Measurements from ENCODE around the gene THAP11. TPM values are rescaled to one million over a fixed set of nuclear protein-coding genes. Genes with fewer than 3 reads are reported as not detected.

The THAP11 gene
- total RNA-seq, 1 experiment from 2014 or later: 39.1 TPM

- H4K20me1 ChIP-seq (ENCODE audit: low read length): no peaks in the 10 kb centered on the region
- no peaks in the 10 kb centered on the region for H3K27me3 ChIP-seq (ENCODE audit: low read length)
- no peak overlapping the region for H3K4me2 ChIP-seq (ENCODE audit: low read length)
- no peak overlapping the region for H3K9ac ChIP-seq (ENCODE audit: low read length)
- BruUV-seq (replicated peaks): no TSS peak
- H3K9me2 ChIP-seq (replicated peaks; ENCODE audit: low read length): no peaks in the 10 kb centered on the region
- H3K27ac ChIP-seq (ENCODE audit: low read length): no peak overlapping the region
- no peaks in the 10 kb centered on the region for H3F3A ChIP-seq (ENCODE audit: low read length, unreplicated experiment)
- H3K9me3 ChIP-seq (ENCODE audit: low read length): no peaks in the 10 kb centered on the region
- no peaks in the 10 kb centered on the region for H3K79me2 ChIP-seq (ENCODE audit: low read length)
- H3K4me3 ChIP-seq (ENCODE audit: low read length): no peak overlapping the region
- no peaks in the 10 kb centered on the region for H3K36me3 ChIP-seq (ENCODE audit: low read depth, low read length)
- TF ChIP-seq, protein P1, sequence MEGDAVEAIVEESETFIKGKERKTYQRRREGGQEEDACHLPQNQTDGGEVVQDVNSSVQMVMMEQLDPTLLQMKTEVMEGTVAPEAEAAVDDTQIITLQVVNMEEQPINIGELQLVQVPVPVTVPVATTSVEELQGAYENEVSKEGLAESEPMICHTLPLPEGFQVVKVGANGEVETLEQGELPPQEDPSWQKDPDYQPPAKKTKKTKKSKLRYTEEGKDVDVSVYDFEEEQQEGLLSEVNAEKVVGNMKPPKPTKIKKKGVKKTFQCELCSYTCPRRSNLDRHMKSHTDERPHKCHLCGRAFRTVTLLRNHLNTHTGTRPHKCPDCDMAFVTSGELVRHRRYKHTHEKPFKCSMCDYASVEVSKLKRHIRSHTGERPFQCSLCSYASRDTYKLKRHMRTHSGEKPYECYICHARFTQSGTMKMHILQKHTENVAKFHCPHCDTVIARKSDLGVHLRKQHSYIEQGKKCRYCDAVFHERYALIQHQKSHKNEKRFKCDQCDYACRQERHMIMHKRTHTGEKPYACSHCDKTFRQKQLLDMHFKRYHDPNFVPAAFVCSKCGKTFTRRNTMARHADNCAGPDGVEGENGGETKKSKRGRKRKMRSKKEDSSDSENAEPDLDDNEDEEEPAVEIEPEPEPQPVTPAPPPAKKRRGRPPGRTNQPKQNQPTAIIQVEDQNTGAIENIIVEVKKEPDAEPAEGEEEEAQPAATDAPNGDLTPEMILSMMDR (conservative IDR thresholded peaks at IDR 0.05; ENCODE audit: low read depth, low read length): no peak
- no peak for TF ChIP-seq EZH2phosphoT487 (IDR thresholded peaks at IDR 0.05; ENCODE audit: borderline replicate concordance, low read length)
- no peak for TF ChIP-seq EZH2 (IDR thresholded peaks at IDR 0.05; ENCODE audit: low read length, unreplicated experiment)
- DNase-seq: no peak
- ATAC-seq: no peak
- no peak overlapping the region for H2AFZ ChIP-seq (ENCODE audit: low read length)
- ChIA-PET CTCF (no interaction called here), POLR2A (ENCODE audit: unreplicated experiment) (no interaction called here)
- H3K4me1 ChIP-seq (ENCODE audit: insufficient read depth, low read length): no peaks in the 10 kb centered on the region
- intact Hi-C loops (cut with micrococcal nuclease): no loop called here
These were observed 16.2 kb upstream of the THAP11 start for GRCh38 chr16:67825906-67826305.

- H3K27me3 ChIP-seq (ENCODE audit: low read length): no peaks in the 10 kb centered on the region
- no TSS peak for BruUV-seq (replicated peaks)
- POLR2A ChIA-PET (ENCODE audit: unreplicated experiment): no interaction called here
- H3K4me2 ChIP-seq (ENCODE audit: low read length): no peak overlapping the region
- no peak overlapping the region for H3K9ac ChIP-seq (ENCODE audit: low read length)
- intact Hi-C loops (cut with micrococcal nuclease): no loop called here
- DNase-seq: no peak
- no peak overlapping the region for H3K27ac ChIP-seq (ENCODE audit: low read length)
- ATAC-seq: no peak
- no peaks in the 10 kb centered on the region for H3K9me2 ChIP-seq (replicated peaks; ENCODE audit: low read length)
- no peak for TF ChIP-seq EZH2phosphoT487 (IDR thresholded peaks at IDR 0.05; ENCODE audit: borderline replicate concordance, low read length)
- no peak for TF ChIP-seq EZH2 (IDR thresholded peaks at IDR 0.05; ENCODE audit: low read length, unreplicated experiment)
- TF ChIP-seq, protein P1 (conservative IDR thresholded peaks at IDR 0.05; ENCODE audit: low read depth, low read length): no peak
- H3K36me3 ChIP-seq (ENCODE audit: low read depth, low read length): no peaks in the 10 kb centered on the region
- H3K4me3 ChIP-seq (ENCODE audit: low read length): no peak overlapping the region
- no peaks in the 10 kb centered on the region for H4K20me1 ChIP-seq (ENCODE audit: low read length)
- CTCF ChIA-PET: no interaction called here
- H3K4me1 ChIP-seq (ENCODE audit: insufficient read depth, low read length): peaks cover 6% of the 10 kb centered on the region
- no peak overlapping the region for H2AFZ ChIP-seq (ENCODE audit: low read length)
- H3K79me2 ChIP-seq (ENCODE audit: low read length): peaks cover 17% of the 10 kb centered on the region
- H3K9me3 ChIP-seq (ENCODE audit: low read length): no peaks in the 10 kb centered on the region
- H3F3A ChIP-seq (ENCODE audit: low read length, unreplicated experiment): no peaks in the 10 kb centered on the region
These were observed 13.5 kb upstream of the THAP11 start for GRCh38 chr16:67828651-67829050.

DNA sequence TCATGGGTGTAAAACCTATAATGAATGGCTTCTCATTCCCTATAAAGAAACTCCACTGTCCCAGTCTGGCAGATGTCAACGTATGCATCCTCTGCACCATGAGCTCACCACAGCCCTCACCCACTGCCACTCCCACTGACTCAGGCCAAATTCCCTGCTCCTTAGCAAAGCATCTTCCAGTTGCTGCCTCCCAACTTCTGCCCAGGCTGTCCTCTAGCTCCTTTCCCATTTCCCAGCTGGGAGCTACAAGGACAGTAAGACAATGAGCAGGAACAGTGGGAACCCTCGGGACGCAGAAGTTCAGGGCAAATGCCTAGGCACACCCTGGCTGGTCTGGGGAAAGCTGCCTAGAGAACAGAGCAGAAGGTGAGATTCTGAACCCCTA is 9.1 kb upstream of the THAP11 start:
- H3K4me2 ChIP-seq (ENCODE audit: low read length): peak overlapping the region; percentile 98
- H3F3A ChIP-seq (ENCODE audit: low read length, unreplicated experiment): no peaks in the 10 kb centered on the region
- no peaks in the 10 kb centered on the region for H3K27me3 ChIP-seq (ENCODE audit: low read length)
- peaks cover 17% of the 10 kb centered on the region for H3K79me2 ChIP-seq (ENCODE audit: low read length)
- H3K4me1 ChIP-seq (ENCODE audit: insufficient read depth, low read length): peaks cover 11% of the 10 kb centered on the region
- H3K36me3 ChIP-seq (ENCODE audit: low read depth, low read length): no peaks in the 10 kb centered on the region
- TF ChIP-seq EZH2 (IDR thresholded peaks at IDR 0.05; ENCODE audit: low read length, unreplicated experiment) (no peak), EZH2phosphoT487 (IDR thresholded peaks at IDR 0.05; ENCODE audit: borderline replicate concordance, low read length) (no peak)
- TF ChIP-seq, protein P1 (conservative IDR thresholded peaks at IDR 0.05; ENCODE audit: low read depth, low read length): no peak
- TSS peak; percentile 85 for BruUV-seq (replicated peaks)
- no peaks in the 10 kb centered on the region for H3K9me3 ChIP-seq (ENCODE audit: low read length)
- ATAC-seq (peak; percentile 81), DNase-seq (peak; percentile 68)
- peak overlapping the region; percentile 24 for H3K27ac ChIP-seq (ENCODE audit: low read length)
- H3K4me3 ChIP-seq (ENCODE audit: low read length): peak overlapping the region; percentile 78
- peak overlapping the region; percentile 99 for H2AFZ ChIP-seq (ENCODE audit: low read length)
- H4K20me1 ChIP-seq (ENCODE audit: low read length): no peaks in the 10 kb centered on the region
- ChIA-PET POLR2A (ENCODE audit: unreplicated experiment) (no interaction called here), CTCF (interaction anchor here (0.5 to 1.5 kb wide), 4 partner anchors 17 to 102 kb away, joined by 3 to 9 read pairs (median 4); no protein-coding TSS in a partner anchor)
- H3K9me2 ChIP-seq (replicated peaks; ENCODE audit: low read length): no peaks in the 10 kb centered on the region
- H3K9ac ChIP-seq (ENCODE audit: low read length): peak overlapping the region; percentile 90
- intact Hi-C loops (cut with micrococcal nuclease): no loop called here

All from PC-3 (cell line).